ENCODE measurements around the gene EVC2. TPM values are rescaled to one million over a fixed set of nuclear protein-coding genes. Genes with fewer than 3 reads are reported as not detected.

Gene EVC2
- total and polyA plus RNA-seq, 10 of the 15 experiments (the other 5 are each of a cell fraction or from before 2014, with no cell fraction given), result 0.34 to 10.4 (median 5.6) TPM

DNA sequence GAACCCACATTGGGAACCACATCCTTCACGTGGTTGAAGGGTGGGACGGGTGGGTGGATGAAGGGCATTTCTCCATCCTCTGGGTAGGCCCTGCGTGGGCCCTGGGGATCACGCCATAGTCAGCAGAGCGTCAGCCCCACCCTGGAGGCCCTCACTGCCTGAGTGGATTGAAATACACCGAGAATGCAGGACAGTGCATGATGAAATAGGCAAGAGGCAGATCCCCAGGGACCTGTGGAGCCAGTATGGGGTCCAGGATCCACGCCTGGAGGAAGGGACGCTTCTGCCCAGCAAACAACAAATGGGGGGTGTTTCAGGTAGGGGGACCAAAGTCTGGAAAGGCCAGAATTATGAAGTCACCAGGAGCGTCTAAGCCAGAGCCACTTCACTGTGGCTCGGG, 22.1 kb upstream of the EVC2 start:
- POLR2A ChIA-PET, result no interaction called here
- WGBS (ENCODE audit: insufficient coverage, insufficient replicate concordance, low lambda C conversion rate, missing lambda C conversion rate), result 15% methylated on average over 10 of the region's 10 CpGs
- no TSS peak for BruUV-seq (replicated peaks)
- TF ChIP-seq REST (IDR thresholded peaks at IDR 0.05; ENCODE audit: low read depth, low read length), result no peak
- TF ChIP-seq NKRF (conservative IDR thresholded peaks at IDR 0.05), result no peak
- TF ChIP-seq BCL11A (IDR thresholded peaks at IDR 0.05; ENCODE audit: low read depth, low read length), result no peak
- TF ChIP-seq, protein P1, sequence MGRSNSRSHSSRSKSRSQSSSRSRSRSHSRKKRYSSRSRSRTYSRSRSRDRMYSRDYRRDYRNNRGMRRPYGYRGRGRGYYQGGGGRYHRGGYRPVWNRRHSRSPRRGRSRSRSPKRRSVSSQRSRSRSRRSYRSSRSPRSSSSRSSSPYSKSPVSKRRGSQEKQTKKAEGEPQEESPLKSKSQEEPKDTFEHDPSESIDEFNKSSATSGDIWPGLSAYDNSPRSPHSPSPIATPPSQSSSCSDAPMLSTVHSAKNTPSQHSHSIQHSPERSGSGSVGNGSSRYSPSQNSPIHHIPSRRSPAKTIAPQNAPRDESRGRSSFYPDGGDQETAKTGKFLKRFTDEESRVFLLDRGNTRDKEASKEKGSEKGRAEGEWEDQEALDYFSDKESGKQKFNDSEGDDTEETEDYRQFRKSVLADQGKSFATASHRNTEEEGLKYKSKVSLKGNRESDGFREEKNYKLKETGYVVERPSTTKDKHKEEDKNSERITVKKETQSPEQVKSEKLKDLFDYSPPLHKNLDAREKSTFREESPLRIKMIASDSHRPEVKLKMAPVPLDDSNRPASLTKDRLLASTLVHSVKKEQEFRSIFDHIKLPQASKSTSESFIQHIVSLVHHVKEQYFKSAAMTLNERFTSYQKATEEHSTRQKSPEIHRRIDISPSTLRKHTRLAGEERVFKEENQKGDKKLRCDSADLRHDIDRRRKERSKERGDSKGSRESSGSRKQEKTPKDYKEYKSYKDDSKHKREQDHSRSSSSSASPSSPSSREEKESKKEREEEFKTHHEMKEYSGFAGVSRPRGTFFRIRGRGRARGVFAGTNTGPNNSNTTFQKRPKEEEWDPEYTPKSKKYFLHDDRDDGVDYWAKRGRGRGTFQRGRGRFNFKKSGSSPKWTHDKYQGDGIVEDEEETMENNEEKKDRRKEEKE (IDR thresholded peaks at IDR 0.05), result no peak
- no peak for TF ChIP-seq CBX5 (IDR thresholded peaks at IDR 0.05; ENCODE audit: low read depth)
- no peak for TF ChIP-seq DPF2 (IDR thresholded peaks at IDR 0.05)
- no peak for TF ChIP-seq SIN3A (IDR thresholded peaks at IDR 0.05; ENCODE audit: low read depth, low read length)
- TF ChIP-seq, protein P2, sequence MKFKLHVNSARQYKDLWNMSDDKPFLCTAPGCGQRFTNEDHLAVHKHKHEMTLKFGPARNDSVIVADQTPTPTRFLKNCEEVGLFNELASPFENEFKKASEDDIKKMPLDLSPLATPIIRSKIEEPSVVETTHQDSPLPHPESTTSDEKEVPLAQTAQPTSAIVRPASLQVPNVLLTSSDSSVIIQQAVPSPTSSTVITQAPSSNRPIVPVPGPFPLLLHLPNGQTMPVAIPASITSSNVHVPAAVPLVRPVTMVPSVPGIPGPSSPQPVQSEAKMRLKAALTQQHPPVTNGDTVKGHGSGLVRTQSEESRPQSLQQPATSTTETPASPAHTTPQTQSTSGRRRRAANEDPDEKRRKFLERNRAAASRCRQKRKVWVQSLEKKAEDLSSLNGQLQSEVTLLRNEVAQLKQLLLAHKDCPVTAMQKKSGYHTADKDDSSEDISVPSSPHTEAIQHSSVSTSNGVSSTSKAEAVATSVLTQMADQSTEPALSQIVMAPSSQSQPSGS (IDR thresholded peaks at IDR 0.05; ENCODE audit: low read length), result no peak
- TF ChIP-seq USF2 (IDR thresholded peaks at IDR 0.05; ENCODE audit: borderline replicate concordance, low read depth, low read length), result no peak
- no peak for TF ChIP-seq MYC (IDR thresholded peaks at IDR 0.05; ENCODE audit: insufficient read depth, insufficient read length, insufficient replicate concordance, low read length, severe bottlenecking)
- TF ChIP-seq SREBF2 (IDR thresholded peaks at IDR 0.05; ENCODE audit: low read length), result no peak
- no peak for TF ChIP-seq JUNB (IDR thresholded peaks at IDR 0.05)
- no peak for TF ChIP-seq TCF12 (IDR thresholded peaks at IDR 0.05; ENCODE audit: low read depth, low read length)

More for the DNA sequence above, 22.1 kb upstream of the EVC2 start:
- ChIA-PET RAD21 (ENCODE audit: unreplicated experiment) (no interaction called here), SMC1A (ENCODE audit: uncharacterized antibody, unreplicated experiment) (no interaction called here), CTCF (no interaction called here)
- in situ Hi-C loops (cut with MboI), result no loop called here
- H3K4me2 ChIP-seq (ENCODE audit: control insufficient read depth, insufficient read depth), result no peak overlapping the region
- DNase-seq (ENCODE audit: low read depth, low spot score) (no peak), FAIRE-seq (no peak), ATAC-seq (no peak)
- no peaks in the 10 kb centered on the region for H4K20me1 ChIP-seq (ENCODE audit: control insufficient read depth, insufficient read depth)
- no peak overlapping the region for H3K9ac ChIP-seq (ENCODE audit: control insufficient read depth, insufficient read depth, low read length)
- no peak overlapping the region for H3K27ac ChIP-seq (ENCODE audit: control insufficient read depth, insufficient read depth)
- H3K79me2 ChIP-seq (ENCODE audit: control insufficient read depth, insufficient read depth, low read length), result no peaks in the 10 kb centered on the region; the same call in 1 of the 2 replicates
- intact Hi-C loops (cut with micrococcal nuclease; ENCODE audit: unreplicated experiment), result no loop called here
- H3K4me1 ChIP-seq (ENCODE audit: control insufficient read depth, insufficient read depth, low read length), result no peaks in the 10 kb centered on the region
- H3K36me3 ChIP-seq (ENCODE audit: control insufficient read depth in 2 of 2, insufficient read depth in 2 of 2, low read length in 1 of 2), result peaks cover 2 to 5% of the 10 kb centered on the region in 2 experiments; a peak in 3 of 4 replicates
- H2AFZ ChIP-seq (ENCODE audit: control insufficient read depth, low read depth, low read length), result no peak overlapping the region
- H3K27me3 ChIP-seq (replicated peaks in 1 of 2; ENCODE audit: control insufficient read depth in 2 of 2, insufficient read depth in 2 of 2, low read length in 1 of 2), result no peaks in the 10 kb centered on the region
- H3K9me3 ChIP-seq (replicated peaks; ENCODE audit: control insufficient read depth, insufficient read depth, low read length), result peaks cover 3% of the 10 kb centered on the region; the same call in 2 of the 3 replicates
- H3K4me3 ChIP-seq, result no peak overlapping the region

All from GM12878 (cell line).